ENCODE measurements around the gene A2M.

A2M gene

DNA sequence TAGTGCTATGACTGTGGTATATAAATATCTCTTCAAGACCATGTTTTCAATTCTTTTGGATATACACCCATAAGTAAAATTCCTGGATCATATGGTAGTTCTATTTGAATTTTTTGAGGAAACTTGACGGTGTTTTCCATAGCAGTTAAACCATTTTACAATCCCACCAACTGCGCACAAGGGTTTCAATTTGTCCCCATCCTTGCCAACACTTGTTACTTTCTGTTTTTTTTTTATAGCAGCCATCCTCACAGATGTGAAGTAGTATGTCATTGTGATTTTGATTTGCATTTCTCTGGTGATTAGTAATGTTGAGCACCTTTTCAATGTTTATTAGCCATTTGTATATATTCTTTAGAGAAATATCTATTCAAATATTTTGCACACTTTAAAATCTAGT lies 14.5 kb upstream of the A2M start:
- no peak for DNase-seq (ENCODE audit: low spot score)
- TF ChIP-seq, protein P1, sequence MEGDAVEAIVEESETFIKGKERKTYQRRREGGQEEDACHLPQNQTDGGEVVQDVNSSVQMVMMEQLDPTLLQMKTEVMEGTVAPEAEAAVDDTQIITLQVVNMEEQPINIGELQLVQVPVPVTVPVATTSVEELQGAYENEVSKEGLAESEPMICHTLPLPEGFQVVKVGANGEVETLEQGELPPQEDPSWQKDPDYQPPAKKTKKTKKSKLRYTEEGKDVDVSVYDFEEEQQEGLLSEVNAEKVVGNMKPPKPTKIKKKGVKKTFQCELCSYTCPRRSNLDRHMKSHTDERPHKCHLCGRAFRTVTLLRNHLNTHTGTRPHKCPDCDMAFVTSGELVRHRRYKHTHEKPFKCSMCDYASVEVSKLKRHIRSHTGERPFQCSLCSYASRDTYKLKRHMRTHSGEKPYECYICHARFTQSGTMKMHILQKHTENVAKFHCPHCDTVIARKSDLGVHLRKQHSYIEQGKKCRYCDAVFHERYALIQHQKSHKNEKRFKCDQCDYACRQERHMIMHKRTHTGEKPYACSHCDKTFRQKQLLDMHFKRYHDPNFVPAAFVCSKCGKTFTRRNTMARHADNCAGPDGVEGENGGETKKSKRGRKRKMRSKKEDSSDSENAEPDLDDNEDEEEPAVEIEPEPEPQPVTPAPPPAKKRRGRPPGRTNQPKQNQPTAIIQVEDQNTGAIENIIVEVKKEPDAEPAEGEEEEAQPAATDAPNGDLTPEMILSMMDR (IDR thresholded peaks at IDR 0.05; ENCODE audit: extremely low read depth, missing control alignments), result no peak

DNA sequence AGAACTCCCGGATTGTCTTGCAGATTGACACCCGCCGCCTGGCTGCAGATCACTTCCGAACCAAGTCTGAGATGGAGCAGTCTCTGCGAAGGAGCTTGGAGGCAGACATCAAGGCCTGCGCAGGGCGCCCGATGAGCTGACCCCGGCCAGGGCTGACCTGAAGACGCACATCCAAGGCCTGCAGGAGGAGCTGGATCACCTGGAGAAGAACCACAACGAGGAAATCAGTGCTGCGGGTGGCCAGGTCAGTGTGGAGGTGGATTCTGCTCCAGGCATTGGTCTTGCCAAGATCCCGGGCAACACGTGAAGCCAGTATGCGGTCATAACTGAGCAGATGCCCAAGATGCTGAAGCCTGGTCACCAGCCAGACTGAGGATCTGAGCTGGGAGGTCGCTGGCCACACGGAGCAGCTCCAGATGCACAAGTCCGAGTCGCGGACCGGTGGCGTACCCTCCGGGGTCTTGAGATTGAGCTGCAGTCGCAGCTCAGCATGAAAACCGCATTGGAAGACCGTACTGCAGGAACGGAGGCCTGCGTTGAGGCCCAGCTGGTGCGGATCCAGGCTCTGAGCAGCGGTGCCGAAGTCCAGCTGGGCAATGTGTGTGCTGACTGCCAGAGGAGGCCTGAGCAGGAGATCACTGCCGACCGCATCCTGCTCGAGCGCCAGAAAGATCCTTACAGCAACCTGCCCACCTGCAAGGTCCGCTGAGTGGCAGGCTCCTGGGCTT lies 12.4 kb upstream of the A2M start:
- DNase-seq (ENCODE audit: low spot score), result no peak
- TF ChIP-seq, protein P1 (IDR thresholded peaks at IDR 0.05; ENCODE audit: extremely low read depth, missing control alignments), result no peak

DNA sequence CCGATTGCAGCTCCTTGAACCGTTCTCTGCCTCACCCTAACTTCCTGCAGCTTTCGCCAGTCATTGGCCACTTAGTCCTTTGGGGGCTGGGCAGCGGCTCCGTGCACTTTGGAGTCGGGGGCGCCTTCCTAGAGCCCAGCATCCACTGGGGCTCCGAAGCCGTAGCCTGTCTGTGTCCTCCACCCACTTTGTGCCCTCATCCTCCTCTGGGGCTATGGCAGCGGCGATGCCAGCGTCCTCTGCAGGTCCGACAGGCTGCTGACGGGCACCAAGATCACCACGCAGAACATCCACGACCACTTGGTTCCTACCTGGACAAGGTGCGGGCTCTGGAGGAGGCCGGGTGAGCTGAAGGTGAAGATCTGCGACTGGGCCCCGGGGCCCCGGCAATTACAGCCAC lies 11.8 kb upstream of the A2M start:
- no peak for DNase-seq (ENCODE audit: low spot score)
- TF ChIP-seq, protein P1 (IDR thresholded peaks at IDR 0.05; ENCODE audit: extremely low read depth, missing control alignments), result no peak

DNA sequence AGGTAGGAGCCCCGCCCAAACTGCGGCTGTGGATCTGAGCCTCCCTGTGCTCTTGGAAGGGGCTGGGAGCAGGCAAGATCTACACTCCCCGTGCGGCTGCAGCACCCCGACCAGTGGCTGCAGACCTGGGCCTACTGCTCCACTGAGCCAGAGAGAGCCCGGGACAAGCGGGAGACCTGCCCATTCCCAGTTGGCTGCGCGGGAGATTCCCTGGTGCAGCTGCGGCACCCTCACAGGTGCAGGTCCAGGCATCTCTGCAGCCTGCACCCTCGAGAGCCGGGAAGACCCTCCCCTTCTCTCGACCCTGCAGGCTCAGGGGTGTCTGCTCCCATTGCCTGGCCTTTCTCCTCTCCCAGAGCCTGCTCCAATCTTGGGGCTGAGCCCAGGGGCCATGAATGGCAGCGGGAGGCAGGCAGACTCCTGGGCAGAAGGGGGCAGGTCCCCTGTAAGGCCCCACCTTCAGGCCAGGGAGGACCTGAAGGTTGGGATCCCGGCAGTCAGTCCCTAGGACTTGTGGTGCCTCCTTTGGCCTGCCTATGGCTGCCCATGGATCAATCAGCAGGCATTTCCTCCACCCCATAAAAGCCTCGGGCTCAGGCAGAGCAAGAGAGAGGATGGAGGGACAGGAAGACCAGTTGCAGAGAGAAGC lies 8.8 kb upstream of the A2M start:
- no peak for DNase-seq (ENCODE audit: low spot score)
- TF ChIP-seq, protein P1 (IDR thresholded peaks at IDR 0.05; ENCODE audit: extremely low read depth, missing control alignments), result no peak

DNA sequence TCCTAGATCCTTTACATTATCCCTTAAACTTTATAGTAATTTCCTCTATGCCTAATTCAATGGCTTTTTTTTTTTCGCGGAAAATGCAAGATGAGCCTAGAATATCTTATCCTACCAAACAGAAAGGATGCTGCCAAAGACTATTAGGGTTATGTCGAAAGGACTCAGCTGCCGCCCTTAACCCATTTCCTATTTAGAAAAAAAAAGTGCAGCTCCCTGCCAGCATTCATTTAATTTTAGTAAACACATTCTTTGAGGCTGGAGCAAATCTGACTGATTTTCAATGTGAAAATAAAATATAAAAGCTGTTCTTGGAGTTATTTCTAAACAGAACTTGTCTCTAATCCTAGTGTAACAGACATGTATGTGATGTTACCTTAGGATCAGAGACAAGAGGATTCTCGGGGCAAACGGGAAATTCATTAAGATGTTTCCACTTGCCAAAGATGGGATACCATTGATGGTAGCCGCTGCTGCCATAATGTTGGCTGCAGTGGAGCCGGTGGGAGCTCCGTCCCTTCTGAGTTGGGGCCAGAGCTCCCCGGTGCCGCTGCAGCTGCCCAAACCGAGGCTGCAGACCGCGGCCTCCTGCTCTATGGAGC lies 8.2 kb upstream of the A2M start:
- TF ChIP-seq, protein P1 (IDR thresholded peaks at IDR 0.05; ENCODE audit: extremely low read depth, missing control alignments), result no peak
- DNase-seq (ENCODE audit: low spot score), result no peak

DNA sequence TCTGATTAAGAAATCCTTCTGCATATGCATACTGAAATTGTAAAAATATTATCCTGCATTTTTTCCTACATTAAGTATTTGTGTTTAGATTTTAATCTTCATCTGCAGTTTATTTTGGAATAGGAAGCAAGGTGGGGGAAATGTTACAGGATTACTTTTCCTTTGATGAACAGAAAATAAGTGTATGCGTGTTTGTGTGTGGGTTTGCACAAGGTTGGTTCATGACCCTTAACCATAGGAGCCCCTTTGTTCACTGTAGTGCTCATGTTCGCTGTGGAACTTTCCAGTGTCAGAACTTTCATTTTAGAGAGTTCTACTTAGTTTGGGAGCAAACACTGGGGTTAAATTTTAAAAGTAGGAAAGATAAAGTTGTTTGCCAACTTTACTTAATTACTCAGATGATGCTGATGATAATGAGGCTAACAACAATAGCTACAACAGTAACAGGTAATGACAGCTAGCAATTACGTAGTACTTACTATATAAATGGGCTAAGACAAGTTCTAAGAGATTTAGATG lies 6.4 kb upstream of the A2M start:
- DNase-seq (ENCODE audit: low spot score), result no peak
- TF ChIP-seq, protein P1 (IDR thresholded peaks at IDR 0.05; ENCODE audit: extremely low read depth, missing control alignments), result no peak

Data from GM20000 (cell line).